HG03565 (cell line): ENCODE data around the gene ELF5.

ENCODE experiments used
- ATAC-seq: cut with Tn5 transposase; IDR thresholded peaks from one replicate; pipeline ENCODE4 v1.9.1; 2021; ENCODE audit warnings: mild to moderate bottlenecking, moderate library complexity; ENCODE audit not compliant: unreplicated experiment

ELF5 gene

GRCh38 chr11:34458525-34458924, 55.1 kb downstream of the ELF5 start:
- ATAC-seq, result no peak

GRCh38 chr11:34457607-34458006, 56.0 kb downstream of the ELF5 start:
- no peak for ATAC-seq

- no peak for ATAC-seq
These were observed 59.1 kb downstream of the ELF5 start for GRCh38 chr11:34454308-34455032.

GRCh38 chr11:34451053-34451452, 62.5 kb downstream of the ELF5 start:
- ATAC-seq, result no peak

- no peak for ATAC-seq
These were observed 64.6 kb downstream of the ELF5 start for GRCh38 chr11:34449013-34449412.

GRCh38 chr11:34448223-34448994, 65.2 kb downstream of the ELF5 start:
- ATAC-seq, result no peak

- no peak for ATAC-seq
These were observed 66.5 kb downstream of the ELF5 start for GRCh38 chr11:34447044-34447443.

GRCh38 chr11:34446386-34446785, 67.2 kb downstream of the ELF5 start:
- no peak for ATAC-seq

GRCh38 chr11:34445956-34446355, 67.6 kb downstream of the ELF5 start:
- ATAC-seq, result no peak

- no peak for ATAC-seq
These were observed 69.2 kb downstream of the ELF5 start for GRCh38 chr11:34444428-34444827.

GRCh38 chr11:34443136-34443535, 70.5 kb downstream of the ELF5 start:
- ATAC-seq, result no peak

- no peak for ATAC-seq
These were observed 71.8 kb downstream of the ELF5 start for GRCh38 chr11:34441814-34442213.

GRCh38 chr11:34439610-34440198, 73.9 kb downstream of the ELF5 start:
- no peak for ATAC-seq

- peak; percentile 94 for ATAC-seq
These were observed 74.8 kb downstream of the ELF5 start, which contains the start of gene CAT for GRCh38 chr11:34438529-34439507. CAT (plus strand) TSS chr11:34438934; CDS start chr11:34439014, 80 bp downstream.

GRCh38 chr11:34437224-34438125, 76.1 kb downstream of the ELF5 start:
- no peak for ATAC-seq

- ATAC-seq, result no peak
These were observed 79.7 kb downstream of the ELF5 start for GRCh38 chr11:34433899-34434298.

GRCh38 chr11:34432822-34433221, 80.8 kb downstream of the ELF5 start:
- ATAC-seq, result no peak

- ATAC-seq, result no peak
These were observed 81.6 kb downstream of the ELF5 start for GRCh38 chr11:34431979-34432378.
